ENCODE results near the gene TAF11.
"Not testable (repeated sequence)": the region's sequence is repeated elsewhere in the genome, so short reads cannot be mapped to it uniquely, and the experiment has no call there.

The TAF11 gene

DNA sequence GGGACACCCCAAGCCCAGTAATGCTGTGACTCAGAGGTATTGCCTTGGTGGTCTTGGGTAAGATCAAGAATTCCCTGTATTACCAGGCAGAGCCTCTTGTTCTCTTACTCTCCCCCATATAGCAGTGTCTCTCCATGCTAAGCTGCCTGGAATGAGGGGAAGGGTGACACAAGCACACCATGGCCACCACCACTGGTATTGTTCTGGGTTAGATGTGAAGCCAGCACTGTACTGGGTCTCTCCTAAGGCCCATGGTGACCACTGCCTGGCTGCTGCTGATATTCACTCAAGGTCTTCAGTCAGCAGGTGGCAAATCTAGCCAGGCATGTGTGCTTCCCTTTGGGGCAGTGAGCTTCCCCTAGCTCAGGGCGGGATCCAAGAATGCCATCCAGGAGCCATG is 36.5 kb downstream of the TAF11 start:
- ChIA-PET CTCF (interaction anchor here (1.5 kb wide), 1 partner anchor 13 kb away, joined by 4 read pairs; no protein-coding TSS in a partner anchor), POLR2A (no interaction called here)
- TF ChIP-seq, protein P1, sequence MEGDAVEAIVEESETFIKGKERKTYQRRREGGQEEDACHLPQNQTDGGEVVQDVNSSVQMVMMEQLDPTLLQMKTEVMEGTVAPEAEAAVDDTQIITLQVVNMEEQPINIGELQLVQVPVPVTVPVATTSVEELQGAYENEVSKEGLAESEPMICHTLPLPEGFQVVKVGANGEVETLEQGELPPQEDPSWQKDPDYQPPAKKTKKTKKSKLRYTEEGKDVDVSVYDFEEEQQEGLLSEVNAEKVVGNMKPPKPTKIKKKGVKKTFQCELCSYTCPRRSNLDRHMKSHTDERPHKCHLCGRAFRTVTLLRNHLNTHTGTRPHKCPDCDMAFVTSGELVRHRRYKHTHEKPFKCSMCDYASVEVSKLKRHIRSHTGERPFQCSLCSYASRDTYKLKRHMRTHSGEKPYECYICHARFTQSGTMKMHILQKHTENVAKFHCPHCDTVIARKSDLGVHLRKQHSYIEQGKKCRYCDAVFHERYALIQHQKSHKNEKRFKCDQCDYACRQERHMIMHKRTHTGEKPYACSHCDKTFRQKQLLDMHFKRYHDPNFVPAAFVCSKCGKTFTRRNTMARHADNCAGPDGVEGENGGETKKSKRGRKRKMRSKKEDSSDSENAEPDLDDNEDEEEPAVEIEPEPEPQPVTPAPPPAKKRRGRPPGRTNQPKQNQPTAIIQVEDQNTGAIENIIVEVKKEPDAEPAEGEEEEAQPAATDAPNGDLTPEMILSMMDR (IDR thresholded peaks at IDR 0.05; ENCODE audit: insufficient read depth, low read length, missing control alignments), result no peak
- DNase-seq (ENCODE audit: low read depth, low spot score), result no peak
- no peak overlapping the region for H3K4me3 ChIP-seq (ENCODE audit: low read depth, low read length)

DNA sequence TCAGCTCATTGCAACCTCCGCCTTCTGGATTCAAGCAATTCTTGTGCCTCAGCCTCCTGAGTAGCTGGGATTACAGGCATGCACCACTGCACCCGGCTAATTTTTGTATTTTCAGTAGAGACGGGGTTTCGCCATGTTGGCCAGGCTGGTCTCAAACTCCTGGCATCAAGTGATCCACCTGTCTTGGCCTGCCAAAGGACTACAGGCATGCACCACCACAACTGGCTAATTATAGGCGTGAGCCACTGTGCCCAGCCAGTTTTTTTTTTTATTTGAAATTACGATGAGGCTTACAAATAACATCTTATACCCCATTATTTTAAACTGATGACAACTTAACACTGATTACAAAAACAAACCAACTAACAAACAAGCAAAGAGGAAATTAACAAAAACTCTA is 38.8 kb downstream of the TAF11 start:
- H3K4me3 ChIP-seq (ENCODE audit: low read depth, low read length); CTCF ChIA-PET; POLR2A ChIA-PET; DNase-seq (ENCODE audit: low read depth, low spot score): not testable (repeated sequence)

DNA sequence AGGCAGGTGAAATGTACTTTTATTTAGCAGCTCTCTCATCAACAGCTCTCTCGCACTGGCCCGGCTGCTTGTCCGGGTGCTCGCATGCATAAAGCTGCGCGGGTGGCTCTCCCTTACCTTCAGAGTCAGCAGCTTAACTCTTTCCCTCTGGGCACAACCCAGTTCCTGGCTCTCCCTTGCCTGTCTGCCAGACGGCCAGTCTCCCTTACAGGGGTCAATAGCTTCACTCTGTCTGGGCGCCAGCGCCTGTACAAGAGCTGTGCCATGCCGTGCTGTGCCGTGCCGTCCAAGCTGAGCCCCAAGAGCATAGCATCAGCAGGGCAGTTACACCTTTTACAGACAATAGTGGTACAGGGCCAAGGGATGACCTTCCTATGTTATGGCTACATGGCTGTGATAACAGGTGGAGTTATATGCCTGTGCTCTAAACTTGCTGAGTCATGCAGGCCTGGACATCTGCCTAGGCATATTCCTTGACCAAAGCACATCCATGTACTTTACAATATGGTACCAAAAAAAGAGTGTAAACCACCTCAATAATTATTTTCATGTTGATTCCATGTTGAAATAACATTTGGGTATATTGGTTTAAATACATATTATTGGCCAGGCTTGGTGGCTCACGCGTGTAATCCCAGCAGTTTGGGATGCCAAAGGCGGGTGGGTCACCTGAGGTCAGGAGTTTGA is 48.0 kb downstream of the TAF11 start:
- ChIA-PET POLR2A (no interaction called here), CTCF (no interaction called here)
- DNase-seq (ENCODE audit: low read depth, low spot score), result no peak

DNA sequence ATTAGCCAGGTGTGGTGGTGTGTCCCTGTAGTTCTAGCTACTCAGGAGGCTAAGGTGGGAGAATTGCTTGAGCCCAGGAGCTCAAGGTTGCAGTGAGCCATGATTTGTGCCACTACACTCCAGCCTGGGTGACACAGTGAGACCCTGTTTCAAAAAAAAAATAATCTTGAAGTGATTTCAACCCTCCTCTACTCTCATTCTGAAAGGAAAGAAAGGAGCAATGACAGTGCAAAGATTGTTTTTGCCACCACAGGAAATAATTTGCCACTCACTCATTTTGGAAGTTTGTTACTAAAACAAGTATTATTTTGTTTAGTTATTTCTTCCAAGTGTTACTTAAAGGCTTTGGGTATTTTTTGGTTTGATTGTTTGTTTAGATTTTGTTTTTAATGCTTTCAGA is 50.3 kb downstream of the TAF11 start:
- no peak for DNase-seq (ENCODE audit: low read depth, low spot score)
- POLR2A ChIA-PET, result no interaction called here
- TF ChIP-seq, protein P1 (IDR thresholded peaks at IDR 0.05; ENCODE audit: insufficient read depth, low read length, missing control alignments), result no peak
- CTCF ChIA-PET, result no interaction called here
- H3K4me3 ChIP-seq (ENCODE audit: low read depth, low read length), result no peak overlapping the region

More for the DNA sequence above, 48.0 kb downstream of the TAF11 start:
- TF ChIP-seq, protein P1 (IDR thresholded peaks at IDR 0.05; ENCODE audit: insufficient read depth, low read length, missing control alignments), result no peak
- H3K4me3 ChIP-seq (ENCODE audit: low read depth, low read length), result no peak overlapping the region

DNA sequence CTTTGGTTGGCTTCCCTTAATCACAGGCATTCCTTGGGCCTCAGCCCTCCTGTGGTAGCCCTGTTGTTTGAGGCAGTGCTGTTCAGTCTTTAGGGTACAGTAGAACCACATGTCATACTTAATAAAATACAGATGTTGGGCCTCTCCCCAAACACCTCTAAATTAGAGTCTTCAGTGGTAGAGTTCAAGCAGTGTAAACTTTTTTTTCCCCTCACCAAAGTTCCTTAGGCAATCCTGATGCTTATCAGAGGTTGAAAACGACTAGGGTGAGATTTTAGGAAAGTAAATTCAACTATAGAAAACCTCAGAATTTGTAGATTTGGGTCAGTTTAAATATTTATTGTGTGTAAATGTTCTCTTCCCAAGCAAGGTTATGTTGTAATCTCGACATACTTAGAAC is 51.4 kb downstream of the TAF11 start:
- TF ChIP-seq, protein P1 (IDR thresholded peaks at IDR 0.05; ENCODE audit: insufficient read depth, low read length, missing control alignments), result no peak
- POLR2A ChIA-PET, result no interaction called here
- H3K4me3 ChIP-seq (ENCODE audit: low read depth, low read length), result no peak overlapping the region
- no peak for DNase-seq (ENCODE audit: low read depth, low spot score)
- CTCF ChIA-PET, result no interaction called here

DNA sequence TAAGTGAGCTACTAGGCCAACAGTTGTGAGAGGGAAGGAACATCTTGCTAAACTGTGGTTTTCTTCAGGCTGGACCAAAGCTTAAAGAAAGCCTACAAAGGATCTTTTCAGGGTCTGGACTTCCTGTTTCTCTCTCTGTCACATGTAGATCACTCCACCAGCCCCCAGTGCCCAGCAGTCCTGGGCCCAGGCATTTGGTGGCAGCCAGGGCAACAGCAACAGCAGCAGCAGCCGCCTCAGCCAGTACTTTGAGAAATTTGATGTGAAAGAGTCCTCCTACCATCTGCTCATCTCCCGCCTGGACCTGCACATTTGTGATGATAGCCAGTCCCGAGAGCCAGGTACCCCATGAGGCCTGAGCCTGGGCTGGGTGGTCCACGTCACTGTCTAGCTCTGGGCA is 51.8 kb downstream of the TAF11 start:
- no peak overlapping the region for H3K4me3 ChIP-seq (ENCODE audit: low read depth, low read length)
- ChIA-PET CTCF (no interaction called here), POLR2A (no interaction called here)
- no peak for DNase-seq (ENCODE audit: low read depth, low spot score)
- TF ChIP-seq, protein P1 (IDR thresholded peaks at IDR 0.05; ENCODE audit: insufficient read depth, low read length, missing control alignments), result no peak

Data from AG04449 (cell line).